ENCODE measurements around the gene NT5C.
"Not testable (repeated sequence)": the region's sequence is repeated elsewhere in the genome, so short reads cannot be mapped to it uniquely, and the experiment has no call there.

The NT5C gene

DNA sequence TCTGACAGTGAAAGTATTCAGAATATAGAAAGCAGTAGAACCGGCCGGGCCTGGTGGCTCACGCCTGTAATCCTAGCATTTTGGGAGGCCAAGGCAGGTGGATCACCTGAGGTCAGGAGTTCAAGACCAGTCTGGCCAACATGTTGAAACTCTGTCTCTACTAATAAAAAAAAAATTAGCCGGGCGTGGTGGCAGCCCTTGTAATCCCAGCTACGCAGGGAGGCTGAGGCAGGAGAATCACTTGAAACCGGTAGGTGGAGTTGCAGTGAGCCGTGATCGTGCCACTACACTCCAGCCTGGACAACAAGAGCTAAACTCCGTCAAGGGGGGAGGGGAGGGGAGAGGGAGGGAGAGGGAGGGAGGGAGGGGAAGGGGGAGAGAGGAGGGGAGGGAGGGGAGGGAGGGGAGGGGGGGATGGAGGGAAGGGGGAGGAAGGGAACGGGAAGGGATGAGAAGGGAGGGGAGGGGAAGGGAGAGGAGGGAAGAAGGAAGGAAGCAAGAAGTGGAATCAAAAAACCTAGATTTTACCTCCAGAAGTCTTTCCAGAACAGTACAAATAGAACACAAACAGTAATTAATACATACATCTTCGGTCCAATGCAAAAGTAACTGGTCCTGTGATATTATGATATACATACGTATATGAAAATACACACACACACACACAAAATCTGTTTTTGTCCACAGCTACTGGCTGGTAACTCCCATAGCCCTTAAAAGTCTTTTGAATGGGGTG is 10.9 kb upstream of the NT5C start:
- DNase-seq: no peak

DNA sequence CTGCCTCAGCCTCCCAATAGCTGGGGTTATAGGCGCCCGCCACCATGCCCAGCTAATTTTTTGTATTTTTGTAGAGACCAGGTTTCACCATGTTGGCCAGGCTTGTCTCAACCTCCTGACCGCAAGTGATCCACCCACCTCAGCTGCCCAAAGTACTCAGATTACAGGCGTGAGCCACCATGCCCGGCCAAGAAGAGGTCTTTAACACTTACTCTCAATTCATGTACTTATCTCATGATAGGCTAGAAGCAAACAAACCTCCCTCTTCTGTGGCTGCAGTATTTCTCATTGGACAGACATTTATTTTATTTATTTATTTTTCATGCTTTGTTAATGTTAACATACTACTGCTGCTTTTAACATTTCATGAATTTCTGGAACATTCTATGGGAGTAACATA is 7.0 kb upstream of the NT5C start:
- DNase-seq: no peak

DNA sequence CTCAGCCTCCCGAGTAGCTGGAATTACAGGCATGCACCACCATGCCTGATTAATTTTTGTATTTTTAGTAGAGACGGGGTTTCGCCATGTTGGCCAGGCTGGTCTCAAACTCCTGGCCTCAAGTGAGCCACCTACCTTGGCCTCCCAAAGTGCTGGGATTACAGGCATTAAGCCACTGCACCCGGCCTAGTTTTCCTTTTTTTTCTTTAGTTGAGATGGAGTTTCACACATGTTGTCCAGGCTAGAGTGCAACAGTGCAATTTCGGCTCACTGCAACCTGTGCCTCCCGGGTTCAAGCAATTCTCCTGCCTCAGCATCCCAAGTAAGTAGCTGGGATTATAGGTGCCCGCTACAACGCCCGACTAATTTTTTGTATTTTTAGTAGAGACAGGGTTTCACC is 6.2 kb upstream of the NT5C start:
- not testable (repeated sequence) for DNase-seq

DNA sequence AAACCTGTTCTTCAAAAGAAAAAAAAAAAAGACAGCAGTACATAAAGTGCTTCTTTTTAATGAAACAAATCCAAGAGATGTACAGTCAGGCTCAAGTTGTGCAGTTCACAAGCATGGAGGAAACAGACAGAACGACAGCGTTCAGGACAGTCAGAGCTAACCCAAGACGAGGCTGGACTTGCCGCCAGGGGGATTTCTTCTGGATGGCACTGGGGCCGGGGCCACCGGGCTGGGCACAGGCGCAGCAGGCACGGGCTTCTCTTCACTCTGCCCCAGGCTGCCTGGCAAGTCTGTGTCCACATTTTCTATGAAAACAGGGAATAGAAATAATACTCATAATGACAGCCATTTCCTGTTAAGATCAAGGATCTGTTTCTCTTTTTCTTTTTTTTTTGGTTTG is 4.4 kb upstream of the NT5C start:
- no peak for DNase-seq

DNA sequence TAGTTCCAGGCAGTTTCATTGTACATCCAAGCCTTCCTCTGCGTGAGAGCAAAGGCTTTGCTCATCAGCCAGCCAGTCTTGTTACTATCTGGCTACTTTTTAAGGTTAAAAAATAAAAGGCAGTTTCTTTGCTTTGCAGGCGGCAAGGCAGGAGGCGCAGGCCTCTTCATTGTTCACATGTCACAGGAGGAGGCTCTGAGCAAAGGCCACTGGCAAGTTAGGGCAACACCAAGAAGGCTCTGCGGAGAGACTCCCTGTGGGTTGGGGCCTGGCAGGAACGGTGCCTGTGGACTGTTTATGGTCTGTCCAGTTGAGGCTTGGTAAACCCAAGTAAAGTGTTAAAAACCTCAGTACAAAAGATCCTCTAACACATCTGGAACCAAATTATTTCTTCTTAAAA is 3.9 kb upstream of the NT5C start:
- no peak for DNase-seq

DNA sequence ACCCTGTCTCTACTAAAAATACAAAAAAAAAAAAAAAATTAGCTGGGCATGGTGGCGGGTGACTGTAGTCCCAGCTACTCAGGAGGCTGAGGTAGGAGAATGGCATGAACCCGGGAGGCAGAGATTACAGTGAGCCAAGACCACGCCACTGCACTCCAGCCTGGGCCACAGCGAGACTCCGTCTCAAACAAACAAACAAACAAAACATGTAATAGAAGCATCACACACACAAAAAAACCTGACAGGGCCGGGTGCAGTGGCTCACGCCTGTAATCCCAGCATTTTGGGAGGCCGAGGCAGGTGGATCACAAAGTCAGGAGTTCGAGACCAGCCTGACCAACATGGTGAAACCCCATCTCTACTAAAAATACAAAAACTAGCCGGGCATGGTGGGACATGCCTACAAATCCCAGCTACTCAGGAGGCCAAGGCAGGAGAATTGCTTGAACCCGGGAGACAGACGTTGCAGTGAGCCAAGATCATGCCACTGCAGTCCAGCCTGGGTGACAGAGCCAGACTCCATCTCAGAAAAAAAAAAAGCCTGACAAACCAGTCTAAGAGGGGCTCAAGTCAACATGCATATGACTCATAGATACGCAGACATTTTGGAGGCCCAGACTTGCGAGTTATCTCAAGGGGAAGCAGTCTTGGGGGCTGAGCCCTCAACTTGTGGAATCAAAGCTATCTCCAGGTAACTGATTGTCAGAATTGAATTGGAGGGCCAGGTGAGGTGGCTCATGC is 2.2 kb upstream of the NT5C start:
- not testable (repeated sequence) for DNase-seq

DNA sequence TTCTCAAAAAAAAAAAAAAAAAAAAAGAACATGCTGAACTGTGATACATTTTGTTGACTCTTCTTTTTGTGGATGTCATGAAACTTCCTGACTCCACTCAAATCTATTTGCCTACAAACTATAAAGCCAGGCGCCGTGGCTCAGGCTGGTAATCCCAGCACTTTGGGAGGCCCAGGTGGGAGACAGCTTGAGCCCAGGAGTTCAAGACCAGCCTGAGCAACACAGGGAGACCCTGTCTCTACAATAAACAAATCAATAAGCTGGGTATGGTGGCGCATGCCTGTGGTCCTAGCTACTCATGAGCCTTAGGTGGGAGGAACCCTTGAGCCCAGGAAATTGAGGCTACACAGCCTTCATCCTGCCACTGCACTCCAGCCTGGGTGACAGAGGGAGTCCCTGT is 1.5 kb upstream of the NT5C start:
- DNase-seq: no peak

DNA sequence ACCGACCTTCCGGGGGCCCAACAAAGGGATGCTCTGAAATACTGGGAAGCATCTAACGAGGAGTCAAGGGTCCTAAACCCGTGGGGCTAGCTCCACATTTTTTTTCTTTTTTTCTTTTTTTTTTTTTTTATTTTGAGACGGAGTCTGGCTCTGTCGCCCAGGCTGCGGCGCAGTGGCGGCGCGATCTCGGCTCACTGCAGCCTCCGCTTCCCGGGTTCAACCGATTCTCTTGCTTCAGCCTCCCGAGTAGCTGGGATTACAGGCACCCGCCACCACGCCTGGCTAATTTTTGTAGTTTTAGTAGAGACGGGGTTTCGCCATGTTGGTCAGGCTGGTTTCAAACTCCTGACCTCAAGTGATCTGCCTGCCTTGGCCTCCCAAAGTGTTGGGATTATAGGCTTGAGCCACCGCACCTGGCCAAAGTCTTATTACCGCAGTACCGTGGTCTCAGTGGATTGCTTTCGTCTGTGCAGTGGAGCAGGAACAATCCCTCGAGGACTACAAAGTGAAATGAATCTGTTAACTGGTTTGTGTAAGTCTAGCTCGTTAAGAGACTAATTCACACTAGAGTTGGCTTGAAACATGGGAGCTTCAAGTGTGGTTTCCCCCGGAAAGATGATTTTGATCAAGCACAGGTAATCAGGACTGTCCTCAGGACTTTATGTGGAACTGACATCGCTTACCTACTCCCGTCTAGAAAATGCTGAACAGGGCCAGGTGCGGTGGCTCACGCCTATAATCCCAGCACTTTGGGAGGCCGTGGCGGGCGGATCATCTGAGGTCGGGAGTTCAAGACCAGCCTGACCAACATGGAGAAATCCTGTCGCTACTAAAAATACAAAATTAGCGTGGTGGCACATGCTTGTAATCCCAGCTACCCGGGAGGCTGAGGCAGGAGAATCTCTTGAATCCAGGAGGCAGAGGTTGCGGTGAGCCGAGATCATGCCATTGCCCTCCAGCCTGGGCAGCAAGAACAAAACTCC is 767 bp upstream of the NT5C start:
- not testable (repeated sequence) for DNase-seq

DNA sequence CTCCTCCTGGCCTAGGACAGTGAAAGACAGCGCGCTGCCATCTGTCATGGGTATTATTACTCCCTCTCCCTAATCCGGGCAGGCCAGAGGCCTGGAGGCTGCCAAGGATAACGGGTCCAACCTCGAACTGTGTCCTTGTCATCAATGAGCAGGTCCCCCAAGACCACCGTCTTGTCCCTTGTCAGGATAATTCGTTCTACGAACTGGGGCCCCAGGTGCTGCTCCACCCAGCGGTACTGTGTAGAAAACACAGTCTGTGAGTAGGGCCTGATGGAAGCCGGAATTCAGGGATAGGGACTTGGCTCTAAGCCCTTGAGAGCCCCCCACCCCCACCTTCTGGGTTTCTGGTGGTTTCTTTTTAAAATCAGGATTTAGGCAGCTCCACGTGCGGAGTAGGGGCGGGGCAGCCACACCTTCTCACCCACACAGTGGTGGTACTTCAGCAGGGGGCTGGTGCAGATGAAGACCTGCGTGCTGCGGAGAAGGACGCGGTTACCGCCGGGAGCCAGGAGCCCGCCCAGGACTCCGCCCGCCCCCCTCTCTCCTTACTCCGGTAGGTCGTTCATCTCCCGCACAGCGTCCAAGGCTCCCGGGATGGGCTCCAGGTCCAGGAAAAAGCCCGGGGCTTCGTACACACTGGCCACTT is 787 bp downstream of the NT5C start:
- peak; percentile 41 for DNase-seq

DNA sequence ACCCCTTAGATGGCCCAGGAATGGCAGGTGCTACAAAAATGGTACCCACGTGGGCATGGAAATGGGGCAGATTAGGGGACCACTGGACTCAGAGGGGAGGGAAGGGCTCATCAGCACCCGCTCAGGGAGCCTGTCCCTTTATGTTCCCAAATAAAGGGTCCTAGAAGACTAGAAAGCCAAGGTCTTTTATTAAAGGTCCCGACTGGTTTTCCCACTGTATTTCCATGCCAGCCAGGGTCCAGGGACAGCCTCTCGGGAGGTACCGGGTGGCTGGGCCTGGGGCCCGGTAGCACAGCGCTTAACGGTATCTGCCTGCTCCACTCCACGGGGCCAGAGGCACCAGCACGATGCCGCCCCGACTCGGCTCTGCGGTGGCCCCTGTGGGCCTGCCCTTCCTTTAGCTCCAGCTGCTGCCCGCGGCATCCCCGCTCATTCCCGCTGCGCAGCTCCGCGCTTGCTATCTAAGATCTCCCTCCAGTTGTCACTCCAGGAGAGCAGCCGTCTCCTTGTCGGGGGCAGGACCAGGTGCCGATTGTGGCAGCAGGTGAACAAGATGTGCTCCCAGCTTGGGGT is 1.4 kb downstream of the NT5C start:
- no peak for DNase-seq

DNA sequence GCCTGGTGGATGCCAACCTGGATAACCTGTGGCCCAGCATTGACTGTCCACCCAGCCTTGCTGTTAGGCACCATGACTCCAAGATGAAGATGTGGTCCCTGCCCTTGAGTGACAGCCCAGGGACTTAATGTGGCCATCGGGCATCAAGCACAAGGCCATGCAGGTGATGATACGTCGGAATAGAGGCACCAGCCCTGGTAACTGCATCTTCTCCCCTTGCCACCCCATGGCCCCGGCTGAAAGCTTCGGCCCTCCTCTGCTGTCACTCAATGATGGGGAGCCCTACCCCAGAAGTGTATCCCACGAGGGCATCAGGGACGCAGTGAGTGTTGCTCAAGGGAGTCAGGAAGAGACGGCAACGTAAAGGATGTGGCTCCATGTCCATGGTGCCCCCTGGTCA is 2.0 kb downstream of the NT5C start:
- DNase-seq: no peak

DNA sequence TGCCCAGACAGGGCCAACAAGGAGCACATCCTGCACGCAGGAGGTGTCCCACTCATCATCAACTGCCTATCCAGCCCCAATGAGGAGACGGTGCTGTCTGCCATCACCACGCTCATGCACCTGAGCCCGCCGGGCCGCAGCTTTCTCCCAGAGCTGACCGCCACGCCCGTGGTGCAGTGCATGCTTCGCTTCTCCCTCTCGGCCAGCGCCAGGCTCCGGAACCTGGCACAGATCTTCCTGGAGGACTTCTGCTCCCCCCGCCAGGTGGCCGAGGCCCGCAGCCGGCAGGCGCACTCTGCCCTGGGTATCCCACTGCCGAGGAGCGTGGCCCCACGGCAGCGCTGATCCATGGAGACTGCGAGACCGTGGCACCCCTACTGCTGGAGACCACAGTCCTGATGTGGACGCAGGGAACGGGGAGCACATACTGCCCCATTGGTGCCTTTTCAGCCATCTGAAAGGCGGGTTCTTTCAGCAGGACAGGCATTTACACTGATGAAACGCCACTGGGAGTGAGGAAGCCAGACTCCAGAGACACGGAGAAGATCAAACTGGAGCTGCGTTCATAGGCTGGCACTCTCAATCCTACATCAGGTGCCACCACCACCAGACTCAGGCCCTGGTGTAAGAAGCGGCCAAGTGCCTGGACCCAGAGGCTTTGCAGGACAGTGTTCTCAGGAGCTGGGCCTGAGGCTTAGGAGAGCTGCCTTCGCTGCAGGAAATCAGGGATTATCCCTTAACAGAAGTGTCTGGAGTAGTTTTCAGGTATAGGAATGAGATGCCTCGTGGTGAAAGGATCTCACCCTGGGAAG is 2.6 kb downstream of the NT5C start:
- no peak for DNase-seq

DNA sequence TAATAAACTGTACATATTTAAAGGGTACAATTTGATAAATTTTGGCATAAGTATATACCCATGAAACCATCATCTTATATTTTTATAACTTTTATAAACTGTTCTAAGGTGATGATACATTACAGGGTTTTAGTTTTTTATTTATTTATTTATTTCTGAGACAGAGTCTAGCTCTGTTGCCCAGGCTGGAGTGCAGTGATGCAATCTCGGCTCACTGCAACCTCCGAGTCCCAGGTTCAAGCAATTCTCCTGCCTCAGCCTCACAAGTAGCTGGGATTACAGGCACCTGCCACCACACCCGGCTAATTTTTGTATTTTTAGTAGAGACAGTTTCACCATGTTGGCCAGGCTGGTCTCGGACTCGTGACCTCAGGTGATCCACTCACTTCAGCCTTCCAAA is 3.6 kb downstream of the NT5C start:
- DNase-seq: not testable (repeated sequence)

DNA sequence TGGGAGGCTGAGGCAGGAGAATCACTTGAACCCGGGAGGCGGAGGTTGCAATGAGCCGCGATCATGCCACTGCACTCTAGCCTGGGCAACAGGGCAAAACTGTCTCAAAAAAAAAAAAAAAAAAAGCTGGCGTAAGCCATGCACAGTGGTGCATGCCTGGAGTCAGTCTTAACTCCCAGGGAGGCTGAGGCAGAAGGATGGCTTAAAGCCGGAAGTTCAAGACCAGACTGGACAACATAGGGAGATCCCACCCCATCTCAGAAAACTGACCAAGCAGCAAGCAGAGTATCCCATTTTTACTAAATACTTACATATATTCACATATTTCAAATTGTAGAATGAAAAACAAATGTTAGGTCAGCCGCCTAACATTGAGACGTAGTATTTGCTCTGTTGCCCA is 4.6 kb downstream of the NT5C start:
- DNase-seq: no peak

DNA sequence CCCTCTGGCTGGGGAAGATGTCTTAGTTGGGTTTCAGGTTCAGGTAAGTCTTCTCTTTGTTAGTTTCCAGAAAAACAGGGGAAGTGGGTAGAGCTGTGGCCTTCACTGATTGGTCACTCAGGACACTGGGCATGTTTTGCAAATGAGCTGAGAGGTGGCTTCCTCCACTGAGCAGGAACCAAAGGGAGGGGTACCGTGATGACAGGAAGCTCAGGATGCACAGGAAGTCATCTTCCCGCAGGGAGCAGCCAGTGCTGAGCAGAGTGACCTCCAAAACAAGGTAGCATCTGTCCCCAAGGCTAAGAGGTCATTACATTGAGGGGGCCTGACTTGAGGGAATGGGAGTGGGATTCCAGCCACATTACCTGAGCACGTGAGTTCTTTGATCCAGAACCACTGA is 5.6 kb downstream of the NT5C start:
- no peak for DNase-seq

DNA sequence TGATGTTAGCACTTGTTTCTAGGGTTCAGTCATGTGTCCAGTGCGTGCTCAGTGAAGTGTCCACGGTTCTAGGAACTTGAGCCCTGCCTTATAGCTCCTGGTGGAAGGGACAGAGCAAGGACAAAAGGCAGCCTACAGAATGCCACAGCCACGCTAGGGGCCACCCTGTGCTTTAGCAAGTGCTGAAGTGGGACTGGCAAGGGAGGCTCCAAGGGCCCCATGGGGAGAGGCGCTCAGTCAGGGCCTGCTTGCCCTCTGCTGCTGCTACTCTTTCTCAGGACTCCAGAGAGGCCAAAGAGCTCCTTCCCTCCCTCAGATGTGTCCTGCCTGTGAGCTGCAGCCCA is 6.8 kb downstream of the NT5C start:
- DNase-seq: no peak

DNA sequence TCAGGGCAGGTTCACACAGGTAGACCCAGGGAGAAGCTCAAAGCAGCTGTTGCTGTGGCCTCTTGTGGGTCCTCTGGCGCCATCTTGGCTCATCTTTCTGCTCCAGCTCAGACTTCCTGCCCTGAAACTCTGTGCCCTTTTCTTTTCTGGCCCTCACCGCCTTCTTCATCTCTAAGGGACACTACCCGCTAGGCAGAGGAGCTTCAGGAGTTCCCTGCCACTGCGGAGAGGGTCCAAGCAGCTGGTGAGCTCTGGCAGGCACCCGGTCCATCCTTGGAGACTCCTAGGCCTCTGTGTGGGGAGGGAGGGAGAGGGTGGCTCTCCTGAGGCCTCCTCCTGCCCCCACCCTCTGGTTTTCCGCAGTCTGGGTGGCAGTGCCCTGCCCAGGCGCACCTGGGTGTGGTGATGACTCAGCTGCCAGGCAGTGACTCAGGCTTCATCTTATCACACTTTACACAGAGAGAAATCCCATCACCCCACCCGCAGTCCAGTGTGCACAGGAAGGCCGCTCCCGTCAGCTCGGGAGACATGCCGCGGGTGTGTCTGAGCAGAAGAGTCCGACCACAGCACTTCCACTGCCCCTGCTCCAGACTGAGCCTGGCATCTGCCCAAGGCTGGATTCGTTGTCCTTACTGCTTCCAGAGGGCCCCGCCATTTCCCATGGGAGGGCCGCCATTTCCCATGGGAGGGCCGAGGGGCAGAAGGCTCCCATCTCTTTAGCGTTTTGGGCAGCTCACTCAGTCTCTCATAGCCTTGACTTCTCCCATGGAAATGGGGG is 7.3 kb downstream of the NT5C start:
- DNase-seq: no peak

DNA sequence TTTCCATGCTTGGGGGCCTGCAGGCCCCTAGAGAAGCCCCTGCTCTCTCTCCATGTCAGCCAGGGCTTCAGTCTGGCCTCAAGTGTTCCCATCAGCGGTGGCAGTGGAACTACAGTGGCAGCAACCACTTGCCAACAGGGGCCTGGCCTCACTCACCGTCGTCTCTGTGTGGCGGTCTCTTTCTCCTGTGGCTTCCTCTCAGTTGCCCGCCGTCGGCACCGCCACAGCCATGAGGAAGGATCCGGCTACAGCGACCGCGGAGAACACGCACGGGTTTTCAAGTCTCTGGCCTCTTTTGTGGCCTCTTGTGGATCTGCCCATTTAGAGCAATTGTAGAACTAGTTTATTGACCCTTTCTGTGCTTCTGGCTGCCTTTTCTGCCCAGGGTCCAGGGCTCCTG is 13.2 kb downstream of the NT5C start:
- no peak for DNase-seq

DNA sequence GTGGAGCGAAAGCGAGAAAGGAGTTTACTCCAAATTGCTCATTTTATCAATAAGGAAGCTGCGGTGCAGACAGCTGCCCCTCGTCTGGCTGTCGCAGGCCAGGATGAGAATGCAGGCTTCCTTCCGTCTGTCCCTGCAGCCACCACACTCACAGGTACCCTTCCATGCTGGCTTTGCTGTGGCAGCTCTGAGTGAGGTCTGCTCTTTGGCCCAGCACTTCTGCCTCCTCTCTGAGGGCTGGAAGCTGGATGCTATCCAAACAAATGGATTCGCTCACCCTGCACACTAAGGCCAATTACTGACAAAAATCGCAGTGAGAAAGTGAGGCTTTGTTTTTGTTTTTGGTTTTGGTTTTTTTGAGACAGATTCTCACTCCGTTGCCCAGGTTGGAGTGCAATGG is 14.8 kb downstream of the NT5C start:
- DNase-seq: no peak

DNA sequence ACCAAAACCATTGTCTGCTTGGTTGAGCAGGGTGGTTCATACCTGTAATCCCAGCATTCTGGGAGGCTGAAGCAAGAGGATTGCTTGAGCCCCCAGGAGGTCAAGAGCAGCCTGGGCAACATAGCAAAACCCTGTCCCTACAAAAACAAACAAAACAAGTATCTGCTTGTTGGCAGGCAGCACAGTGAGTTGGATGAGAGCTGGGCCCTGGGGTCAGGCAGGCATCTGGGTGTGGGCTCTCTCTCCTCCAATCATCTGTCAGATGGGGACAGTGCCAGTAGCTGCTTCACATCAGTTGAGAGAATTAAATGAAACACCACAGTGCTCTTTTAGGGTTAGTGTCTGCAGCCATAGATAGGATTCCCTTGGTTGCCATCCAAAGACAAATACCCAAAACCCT is 16.0 kb downstream of the NT5C start:
- no peak for DNase-seq

All from amniotic stem cell (primary cell).